HCT116 (cell line): ENCODE results near the gene WNK1. TPM values are rescaled to one million over a fixed set of nuclear protein-coding genes. Genes with fewer than 3 reads are reported as not detected.

ENCODE experiments used
- ATAC-seq: fragments of 200-7000 bp; cut with Tn5 transposase; 2 replicates; pipeline ENCODE4 v1.9.1; 2020; ENCODE audit warnings: mild to moderate bottlenecking, moderate library complexity
- BruUV-seq: library from RNA; stranded (reverse); fragments of 400-500 nt; replicated peaks from 2 replicates; lab custom pipeline; 2021; lab: Mats Ljungman, UMichigan
- CTCF ChIA-PET: fragments of 300-600 bp; sonication (Branson Sonifier 250); formaldehyde crosslinking; loops from one replicate; lab custom pipeline; 2021; ENCODE audit warnings: antibody characterized with exemption; lab: Charles Lee
- POLR2A ChIA-PET: fragments of 300-600, 350-600 bp; sonication (Branson Sonifier 250); formaldehyde crosslinking; loops from one replicate; lab custom pipeline; 2021; ENCODE audit warnings: antibody characterized with exemption; lab: Charles Lee
- RAD21 ChIA-PET, 2 experiments: fragments of 300-600 bp; sonication (Branson Sonifier 250); formaldehyde crosslinking; loops; one replicate each; lab custom pipeline; 2023; ENCODE audit warnings: low total read pairs in 2 of 2; ENCODE audit not compliant: uncharacterized antibody in 2 of 2, unreplicated experiment in 2 of 2, low non-redundant PET in 1 of 2; lab: Charles Lee
- DNase-seq: peaks from one replicate; pipeline ENCODE4 v3.0.0-alpha.2; 2010; ENCODE audit warnings: low read depth, low spot score
- H2AFZ ChIP-seq: fragments of 200-600 bp; shearing (Covaris generic), sonication (generic); 2 replicates; pipeline ENCODE4 v1.6.1; 2017; ENCODE audit warnings: low read depth, mixed run types, mixed read lengths, antibody characterized with exemption, low read length; ENCODE audit not compliant: poor library complexity, severe bottlenecking
- H3K27ac ChIP-seq: 2 replicates; pipeline ENCODE4 v1.5.1; 2012; ENCODE audit warnings: low read depth, low read length
- H3K27me3 ChIP-seq: fragments of 200-600 bp; sonication (generic); 2 replicates; pipeline ENCODE4 v1.6.1; 2016; ENCODE audit warnings: mixed run types, low read length, mixed read lengths; ENCODE audit not compliant: insufficient read depth
- H3K36me3 ChIP-seq, 2 experiments: fragments of 200-500 bp in 1 of 2; fragments of 200-600 bp in 1 of 2; sonication (Bioruptor generic) in 1 of 2; sonication (generic) in 1 of 2; 2 replicates each; pipeline versions ENCODE4 v1.5.1 to v1.6.1; 2014 to 2016; ENCODE audit warnings: low read length in 2 of 2, inconsistent platforms in 1 of 2, mixed read lengths in 1 of 2, mixed run types in 1 of 2; ENCODE audit not compliant: insufficient read depth in 2 of 2, control insufficient read depth in 1 of 2
- H3K4me1 ChIP-seq, 2 experiments: fragments of 200-600 bp in 1 of 2; sonication (generic) in 1 of 2; 2 replicates each; pipeline versions ENCODE4 v1.5.1 to v1.6.1; 2012 to 2017; ENCODE audit warnings: low read length in 2 of 2, inconsistent platforms in 1 of 2, mild to moderate bottlenecking in 1 of 2, mixed read lengths in 1 of 2, mixed run types in 1 of 2, moderate library complexity in 1 of 2; ENCODE audit not compliant: insufficient read depth in 2 of 2, control insufficient read depth in 1 of 2
- H3K4me2 ChIP-seq: fragments of 200-600 bp; sonication (generic); 2 replicates; pipeline ENCODE4 v1.6.1; 2017; ENCODE audit warnings: mixed run types, low read length, mixed read lengths
- H3K4me3 ChIP-seq, 2 experiments: fragments of 200-600 bp in 1 of 2; sonication (generic) in 1 of 2; replicated peaks in 1 of 2; 2 replicates each; pipeline ENCODE4 v1.5.1; 2011 to 2016; ENCODE audit warnings: low read length in 2 of 2, control low read depth in 1 of 2, low read depth in 1 of 2, mild to moderate bottlenecking in 1 of 2, mixed read lengths in 1 of 2, mixed run types in 1 of 2
- H3K79me2 ChIP-seq: fragments of 200-600 bp; sonication (generic); 2 replicates; pipeline ENCODE4 v1.6.1; 2017; ENCODE audit warnings: mild to moderate bottlenecking, mixed run types, low read length, moderate library complexity, mixed read lengths; ENCODE audit not compliant: insufficient read depth
- H3K9ac ChIP-seq: fragments of 200-600 bp; sonication (generic); 2 replicates; pipeline ENCODE4 v1.6.1; 2016; ENCODE audit warnings: low read length, mixed read lengths
- H3K9me2 ChIP-seq: fragments of 200-600 bp; sonication (generic), shearing (Covaris generic); 2 replicates; pipeline ENCODE4 v1.6.1; 2017; ENCODE audit warnings: mixed run types, mild to moderate bottlenecking, moderate library complexity; ENCODE audit not compliant: insufficient read depth
- H3K9me3 ChIP-seq, 2 experiments: fragments of 200-500 bp in 1 of 2; fragments of 200-600 bp in 1 of 2; sonication (Bioruptor generic) in 1 of 2; sonication (generic) in 1 of 2; 2 replicates each; pipeline ENCODE4 v1.6.1; 2014 to 2017; ENCODE audit warnings: low read length in 2 of 2, mixed read lengths in 2 of 2, inconsistent platforms in 1 of 2, low read depth in 1 of 2, mild to moderate bottlenecking in 1 of 2, mixed run types in 1 of 2, moderate library complexity in 1 of 2; ENCODE audit not compliant: control insufficient read depth in 1 of 2, insufficient read depth in 1 of 2
- H4K20me1 ChIP-seq: fragments of 200-600 bp; sonication (generic), shearing (Covaris generic); 2 replicates; pipeline ENCODE4 v1.6.1; 2017; ENCODE audit warnings: mixed run types, mild to moderate bottlenecking, moderate library complexity; ENCODE audit not compliant: insufficient read depth
- CEBPB ChIP-seq: IDR thresholded peaks from 2 replicates; pipeline ENCODE4 v1.6.1; 2012; ENCODE audit warnings: low read depth
- ELF1 ChIP-seq: IDR thresholded peaks from 2 replicates; pipeline ENCODE4 v1.6.1; 2012; ENCODE audit warnings: low read depth, borderline replicate concordance
- EZH2 ChIP-seq: fragments of 200-600 bp; sonication (generic); IDR thresholded peaks from 2 replicates; pipeline ENCODE4 v1.6.1; 2017; ENCODE audit warnings: antibody characterized with exemption, mixed run types
- POLR2A ChIP-seq: IDR thresholded peaks from 2 replicates; pipeline ENCODE4 v1.7.0; 2011; ENCODE audit warnings: borderline replicate concordance; ENCODE audit not compliant: insufficient read depth, insufficient read length; ENCODE audit errors: extremely low read depth
- POLR2AphosphoS5 ChIP-seq: IDR thresholded peaks from 2 replicates; pipeline ENCODE4 v1.6.1; 2011; ENCODE audit warnings: mild to moderate bottlenecking, low read depth, low read length, moderate library complexity
- RAD21 ChIP-seq: IDR thresholded peaks from 2 replicates; pipeline ENCODE4 v1.6.1; 2012; ENCODE audit warnings: low read depth, mild to moderate bottlenecking
- REST ChIP-seq: IDR thresholded peaks from 2 replicates; pipeline ENCODE4 v1.6.1; 2012; ENCODE audit warnings: low read depth
- SP1 ChIP-seq: IDR thresholded peaks from 2 replicates; pipeline ENCODE4 v1.6.1; 2012; ENCODE audit warnings: low read depth
- SRF ChIP-seq: IDR thresholded peaks from 2 replicates; pipeline ENCODE4 v1.6.1; 2012; ENCODE audit warnings: low read depth
- TCF7L2 ChIP-seq: IDR thresholded peaks from 2 replicates; pipeline ENCODE4 v1.7.0; 2011; ENCODE audit warnings: borderline replicate concordance, inconsistent platforms; ENCODE audit not compliant: insufficient read depth, insufficient read length; ENCODE audit errors: extremely low read depth
- ZBTB33 ChIP-seq: IDR thresholded peaks from 2 replicates; pipeline ENCODE4 v1.6.1; 2011; ENCODE audit warnings: mild to moderate bottlenecking, low read length, moderate library complexity; ENCODE audit not compliant: insufficient replicate concordance; ENCODE audit errors: extremely low read depth
- ZFX ChIP-seq: fragments of 450-650 bp; IDR thresholded peaks from 2 replicates; pipeline ENCODE4 v1.6.1; 2017
- intact Hi-C: fragments of 100-400 bp; cut with micrococcal nuclease; formaldehyde crosslinking; loops from 2 replicates; pipeline ENCODE4 v1.10.0; 2022
- total RNA-seq: library from RNA; stranded (reverse); gene quantifications from one replicate; pipeline ENCODE4 v1.2.1, GENCODE V29; 2021; ENCODE audit not compliant: unreplicated experiment

The WNK1 gene
- total RNA-seq, 1 experiment from 2014 or later, result 81.0 TPM

- Histone ChIP-seq H4K20me1 (peaks cover 11% of the 10 kb centered on the region), H3K36me3 (no peaks in the 10 kb centered on the region), H3K9me2 (no peaks in the 10 kb centered on the region), H3K4me3 (no peak overlapping the region), H3K79me2 (peaks cover 91% of the 10 kb centered on the region), H3K27ac (no peak overlapping the region), H3K4me2 (no peak overlapping the region), H3K27me3 (no peaks in the 10 kb centered on the region), H3K9ac (no peak overlapping the region), H3K9me3 (no peaks in the 10 kb centered on the region), H3K4me1 (peaks cover 0 to 9% of the 10 kb centered on the region in 2 experiments; a peak in 1 of 4 replicates), H2AFZ (no peak overlapping the region)
- intact Hi-C loops, result no loop called here
- no peak for DNase-seq
- ATAC-seq, result no peak
- CTCF ChIA-PET, result no interaction called here
- BruUV-seq, result no TSS peak
- POLR2A ChIA-PET, result interaction anchor here (0.6 kb wide), 1 partner anchor 539 kb away, joined by 4 read pairs; no protein-coding TSS in a partner anchor
- TF ChIP-seq ZFX (no peak), ZBTB33 (no peak), POLR2A (no peak)
- RAD21 ChIA-PET, result no interaction called here
These were observed 33.3 kb downstream of the WNK1 start for GRCh38 chr12:785706-786105.

GRCh38 chr12:788288-788687, 35.9 kb downstream of the WNK1 start:
- no peak for DNase-seq
- Histone ChIP-seq H3K9me3 (no peaks in the 10 kb centered on the region), H3K27me3 (no peaks in the 10 kb centered on the region), H3K9ac (no peak overlapping the region), H3K4me1 (peaks cover 13 to 22% of the 10 kb centered on the region in 2 experiments), H3K9me2 (no peaks in the 10 kb centered on the region)
- ChIA-PET POLR2A (no interaction called here), RAD21 (no interaction called here), CTCF (no interaction called here)
- TF ChIP-seq TCF7L2, result no peak
- no peak for TF ChIP-seq REST
- no peak for TF ChIP-seq EZH2
- TF ChIP-seq POLR2A, result no peak
- no peak for TF ChIP-seq CEBPB
- no peak for TF ChIP-seq ZFX
- no peak for TF ChIP-seq SP1
- no peak for TF ChIP-seq SRF
- TF ChIP-seq POLR2AphosphoS5, result no peak
- TF ChIP-seq ELF1, result no peak
- TF ChIP-seq RAD21, result no peak
- TF ChIP-seq, all 23 proteins: peak for 0
- no TSS peak for BruUV-seq
- H3K4me3 ChIP-seq, result no peak overlapping the region
- peaks cover 91% of the 10 kb centered on the region for H3K79me2 ChIP-seq
- H3K4me2 ChIP-seq, result no peak overlapping the region
- no peaks in the 10 kb centered on the region for H3K36me3 ChIP-seq
- ATAC-seq, result no peak
- no peak overlapping the region for H2AFZ ChIP-seq
- H3K27ac ChIP-seq, result no peak overlapping the region
- intact Hi-C loops, result no loop called here
- peaks cover 8% of the 10 kb centered on the region for H4K20me1 ChIP-seq
